Esophagus squamous epithelium (tissue), 4 donors: ENCODE data around the gene STT3B.

Source experiments
- POLR2A ChIP-seq, 4 donors: fragments of 450-650 bp; IDR thresholded peaks; one replicate each; pipeline ENCODE4 v1.6.1; 2017; ENCODE audit warnings: antibody characterized with exemption in 4 of 4, mild to moderate bottlenecking in 4 of 4, moderate library complexity in 3 of 4
- TF ChIP-seq, protein P1 (sequence below), 6 experiments: fragments of 450-650 bp in 4 of 6; fragments of 200-600 bp in 2 of 6; sonication (generic) in 2 of 6; IDR thresholded peaks; one replicate each; pipeline ENCODE4 v1.5.1; 2016 to 2019; ENCODE audit warnings: antibody characterized with exemption in 6 of 6, mild to moderate bottlenecking in 4 of 6, moderate library complexity in 4 of 6

- TF ChIP-seq, protein P1, sequence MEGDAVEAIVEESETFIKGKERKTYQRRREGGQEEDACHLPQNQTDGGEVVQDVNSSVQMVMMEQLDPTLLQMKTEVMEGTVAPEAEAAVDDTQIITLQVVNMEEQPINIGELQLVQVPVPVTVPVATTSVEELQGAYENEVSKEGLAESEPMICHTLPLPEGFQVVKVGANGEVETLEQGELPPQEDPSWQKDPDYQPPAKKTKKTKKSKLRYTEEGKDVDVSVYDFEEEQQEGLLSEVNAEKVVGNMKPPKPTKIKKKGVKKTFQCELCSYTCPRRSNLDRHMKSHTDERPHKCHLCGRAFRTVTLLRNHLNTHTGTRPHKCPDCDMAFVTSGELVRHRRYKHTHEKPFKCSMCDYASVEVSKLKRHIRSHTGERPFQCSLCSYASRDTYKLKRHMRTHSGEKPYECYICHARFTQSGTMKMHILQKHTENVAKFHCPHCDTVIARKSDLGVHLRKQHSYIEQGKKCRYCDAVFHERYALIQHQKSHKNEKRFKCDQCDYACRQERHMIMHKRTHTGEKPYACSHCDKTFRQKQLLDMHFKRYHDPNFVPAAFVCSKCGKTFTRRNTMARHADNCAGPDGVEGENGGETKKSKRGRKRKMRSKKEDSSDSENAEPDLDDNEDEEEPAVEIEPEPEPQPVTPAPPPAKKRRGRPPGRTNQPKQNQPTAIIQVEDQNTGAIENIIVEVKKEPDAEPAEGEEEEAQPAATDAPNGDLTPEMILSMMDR (IDR thresholded peaks at IDR 0.05), result no peak
- TF ChIP-seq POLR2A (IDR thresholded peaks at IDR 0.05), result no peak
Measured at GRCh38 chr3:31571325-31571724, 38.6 kb downstream of the STT3B start.
